ENCODE measurements around the gene PAK1.
"Not testable (repeated sequence)": the region's sequence is repeated elsewhere in the genome, so short reads cannot be mapped to it uniquely, and the experiment has no call there.

The PAK1 gene

DNA sequence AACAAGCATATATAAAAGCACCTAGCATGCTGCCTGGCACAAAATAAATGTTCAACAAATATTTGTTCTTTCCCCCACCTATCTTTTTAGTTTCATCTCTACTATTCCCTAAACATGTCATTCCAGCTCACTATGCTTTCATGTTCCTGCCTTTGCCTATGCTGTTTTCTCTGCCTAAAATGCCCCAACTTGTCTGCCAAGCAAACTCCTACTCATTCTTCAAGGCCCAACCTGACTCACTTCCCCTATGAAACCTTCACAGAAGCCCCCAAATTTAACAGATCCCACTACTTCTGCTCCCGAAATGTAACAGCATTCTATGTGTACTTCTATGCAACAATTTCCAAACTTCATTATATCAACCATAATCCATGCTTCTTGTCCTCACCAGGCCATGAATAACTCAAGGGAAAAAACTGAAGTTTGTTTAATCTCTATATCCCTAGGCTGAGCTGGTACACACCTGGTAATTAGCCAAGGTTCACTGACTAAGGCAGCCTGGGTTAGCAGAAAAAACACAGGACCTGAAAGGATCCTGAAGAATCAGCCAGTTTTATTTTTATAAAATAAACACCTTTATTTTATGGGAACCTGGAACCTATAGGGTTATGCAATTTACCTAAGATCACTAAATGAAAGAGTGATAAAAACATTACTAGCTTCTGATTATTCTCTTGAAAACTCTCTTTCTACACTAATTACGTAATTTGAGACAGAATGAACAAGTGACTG is 72.2 kb downstream of the PAK1 start:
- no peak for DNase-seq

DNA sequence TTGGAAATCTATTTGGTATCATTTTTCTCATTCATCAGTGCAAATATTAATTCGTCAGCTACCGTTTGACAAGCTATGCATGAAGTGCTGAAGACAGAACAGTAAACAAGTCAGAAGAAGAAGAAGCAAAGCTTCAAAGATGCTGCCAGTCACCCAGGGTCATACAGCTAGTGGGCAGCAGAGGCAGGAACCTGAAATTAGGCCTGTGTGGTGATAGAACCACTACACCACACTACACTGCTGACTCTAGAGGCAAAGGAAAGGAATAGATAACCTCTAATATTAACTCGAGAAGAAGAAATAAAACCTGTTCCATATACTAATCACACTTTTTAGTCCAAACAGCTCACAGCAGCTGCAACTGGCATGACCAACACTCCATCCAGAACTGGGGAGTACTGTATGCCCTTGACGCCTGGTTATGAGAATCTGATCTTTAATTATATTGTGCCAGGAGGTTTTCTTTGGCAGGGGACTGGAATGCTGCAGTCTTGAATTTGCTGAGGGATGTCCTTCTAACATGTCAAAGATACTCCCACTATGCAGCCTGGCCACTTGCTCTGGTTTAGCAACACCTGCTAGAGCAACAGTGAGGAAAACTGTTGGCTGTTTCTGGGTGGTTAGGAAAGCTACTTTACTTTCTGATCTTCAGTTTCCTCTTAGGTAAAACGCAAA is 73.0 kb downstream of the PAK1 start:
- DNase-seq: no peak

DNA sequence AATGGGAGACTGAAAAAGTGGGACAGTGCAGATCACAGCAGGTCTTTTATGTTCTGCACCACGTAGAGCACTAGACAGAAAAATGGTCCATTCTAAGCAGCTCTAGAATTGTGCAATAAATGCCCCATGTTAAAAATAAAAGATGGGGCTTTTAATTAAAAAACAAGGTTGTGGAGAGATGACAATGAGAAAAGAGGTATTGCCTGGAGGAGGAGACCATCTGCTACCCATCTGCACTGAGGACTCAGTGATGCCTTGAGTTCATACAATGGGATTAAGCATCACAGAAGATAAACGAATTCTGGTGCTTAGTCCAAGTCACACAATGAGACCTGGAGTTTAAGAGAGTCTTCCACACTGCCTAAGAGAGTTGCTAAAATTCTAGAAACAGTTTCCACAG is 73.6 kb downstream of the PAK1 start:
- DNase-seq: no peak

DNA sequence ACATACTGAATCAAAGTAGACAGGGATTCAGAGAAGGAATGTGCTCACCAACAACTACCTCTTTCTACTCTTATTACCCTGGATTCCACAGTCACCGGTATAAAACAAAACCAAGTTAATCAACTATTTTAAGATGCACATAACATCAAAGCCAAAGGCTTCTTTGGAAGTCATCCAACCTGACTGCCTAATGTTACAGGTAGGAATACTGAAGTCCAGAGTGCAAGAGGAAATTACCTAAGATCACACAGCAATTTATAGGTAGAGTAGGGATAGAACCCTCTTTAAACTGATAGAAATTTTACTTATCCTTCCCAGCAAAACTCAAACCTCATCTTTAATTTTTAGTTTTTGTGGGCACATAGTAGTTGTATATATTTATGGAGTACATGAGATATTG is 76.3 kb downstream of the PAK1 start:
- no peak for DNase-seq

DNA sequence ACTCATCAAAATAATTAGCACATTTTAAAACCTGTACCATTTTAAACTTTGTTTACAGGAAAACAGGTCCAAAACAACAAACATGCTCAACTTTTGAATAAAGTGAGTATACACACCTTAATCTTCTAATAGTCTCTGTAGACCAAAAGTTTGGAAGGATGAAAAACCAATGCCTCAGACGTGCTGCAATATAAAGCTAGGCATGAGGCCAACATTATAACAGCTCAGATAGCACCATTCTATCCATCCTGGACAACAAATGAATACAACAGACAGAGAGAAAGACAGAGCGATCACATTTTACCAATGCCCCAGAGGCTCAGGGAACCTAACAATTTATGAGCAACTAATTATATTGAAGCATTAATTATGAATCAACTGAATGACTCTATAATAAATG is 77.0 kb downstream of the PAK1 start:
- DNase-seq: no peak

DNA sequence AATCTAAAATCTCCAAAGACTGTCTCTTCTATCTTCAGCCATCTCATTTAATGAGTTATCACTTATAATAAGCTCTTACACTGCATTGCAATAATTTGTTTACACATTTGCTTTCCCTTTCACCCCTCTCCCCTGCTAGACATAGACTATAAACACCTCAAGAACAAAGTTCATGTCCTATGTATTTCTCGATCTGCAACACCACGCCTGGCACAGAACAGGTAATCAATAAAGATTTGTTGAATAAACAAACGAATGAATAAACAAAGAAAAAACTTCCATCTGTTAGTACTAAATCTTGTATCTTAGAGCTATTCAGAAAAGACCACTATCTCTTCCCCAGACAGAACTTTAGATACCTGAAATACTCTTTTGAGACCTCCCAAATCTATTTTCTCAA is 77.6 kb downstream of the PAK1 start:
- no peak for DNase-seq

DNA sequence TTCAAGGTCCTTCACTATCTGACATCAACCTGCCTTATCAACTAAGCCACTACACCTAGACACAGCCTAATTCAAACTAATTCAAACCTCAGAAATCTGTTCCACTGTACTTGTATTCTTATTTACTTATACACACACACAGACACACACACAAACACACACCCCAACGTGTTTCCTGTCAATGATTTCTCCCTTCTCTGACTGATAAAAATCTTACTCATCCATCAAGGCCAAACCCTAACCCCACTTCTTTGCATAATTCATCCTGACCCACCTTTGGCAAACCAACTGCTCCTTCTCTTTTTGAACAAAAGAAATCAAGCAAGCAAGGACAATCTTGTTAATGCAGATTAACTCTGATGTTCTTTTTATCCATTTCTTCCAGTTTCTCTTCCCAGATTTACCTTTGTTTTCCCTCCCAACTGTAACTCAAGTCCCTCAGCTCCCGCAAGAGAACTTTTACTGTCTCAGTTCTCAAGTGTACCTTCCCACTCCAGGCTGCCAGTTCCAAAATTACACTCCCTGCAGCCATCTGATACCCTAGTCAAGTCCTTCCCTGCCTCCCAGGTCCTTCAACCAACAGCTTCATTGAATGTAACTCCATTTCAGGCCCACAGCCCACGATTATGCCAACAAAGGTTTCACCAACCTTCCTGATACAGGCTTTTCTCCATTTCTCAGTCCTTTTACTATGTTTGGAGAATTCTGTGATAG is 78.3 kb downstream of the PAK1 start:
- no peak for DNase-seq

DNA sequence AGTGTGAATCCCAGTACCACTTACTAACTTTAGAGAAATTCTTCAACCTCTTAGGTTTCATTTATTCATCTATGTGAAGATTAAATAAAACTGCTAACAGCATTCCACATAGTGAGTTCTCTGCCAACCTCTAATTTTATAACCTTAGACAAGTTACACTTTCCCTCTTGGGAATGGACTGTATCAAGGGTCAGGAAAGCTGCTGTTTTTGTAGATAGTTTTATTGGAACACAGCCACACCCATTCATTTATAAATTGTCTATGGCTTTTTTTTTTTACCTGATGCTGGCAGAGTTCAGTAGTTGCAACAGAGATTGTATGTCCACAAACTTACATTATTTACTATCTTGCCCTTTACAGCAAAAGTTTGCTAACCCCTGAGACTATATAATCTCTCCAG is 81.1 kb downstream of the PAK1 start:
- DNase-seq: no peak

DNA sequence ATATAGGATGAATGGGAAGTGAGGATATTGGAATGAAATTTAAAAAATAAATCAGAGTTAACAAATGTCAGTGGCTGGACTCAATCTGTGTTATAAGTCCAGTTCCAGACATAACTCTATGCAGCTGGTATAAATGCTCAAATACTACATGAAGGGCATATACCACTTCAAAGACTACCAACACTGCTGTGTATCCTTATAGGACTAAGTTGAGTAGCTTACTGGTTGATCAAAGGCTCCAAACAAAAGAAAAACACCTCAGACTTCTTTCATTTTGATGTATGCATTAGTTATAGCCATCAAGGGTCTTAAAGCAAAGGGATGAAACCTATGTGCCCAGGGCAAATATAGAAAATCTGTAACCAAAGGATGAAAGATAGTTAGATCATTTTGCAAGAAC is 86.2 kb downstream of the PAK1 start:
- no peak for DNase-seq

DNA sequence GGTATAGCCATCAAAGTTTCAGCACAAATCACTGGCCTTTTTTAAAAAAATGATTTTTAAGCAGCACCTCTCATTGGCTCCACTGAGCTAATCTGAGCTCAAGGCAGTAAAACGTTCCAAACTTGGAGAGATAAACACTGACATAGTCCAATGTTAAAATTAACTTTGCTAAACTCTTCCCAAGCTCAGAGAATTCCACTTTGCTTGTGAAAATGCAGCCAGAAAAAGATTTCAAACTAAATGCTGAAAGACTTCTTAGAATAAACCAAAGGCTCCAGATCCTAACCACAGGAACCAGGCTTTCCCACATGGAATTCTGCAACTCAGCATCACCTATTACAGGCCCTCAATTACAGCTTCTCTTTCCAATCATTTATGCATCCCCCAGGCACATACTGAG is 87.7 kb downstream of the PAK1 start:
- DNase-seq: no peak

DNA sequence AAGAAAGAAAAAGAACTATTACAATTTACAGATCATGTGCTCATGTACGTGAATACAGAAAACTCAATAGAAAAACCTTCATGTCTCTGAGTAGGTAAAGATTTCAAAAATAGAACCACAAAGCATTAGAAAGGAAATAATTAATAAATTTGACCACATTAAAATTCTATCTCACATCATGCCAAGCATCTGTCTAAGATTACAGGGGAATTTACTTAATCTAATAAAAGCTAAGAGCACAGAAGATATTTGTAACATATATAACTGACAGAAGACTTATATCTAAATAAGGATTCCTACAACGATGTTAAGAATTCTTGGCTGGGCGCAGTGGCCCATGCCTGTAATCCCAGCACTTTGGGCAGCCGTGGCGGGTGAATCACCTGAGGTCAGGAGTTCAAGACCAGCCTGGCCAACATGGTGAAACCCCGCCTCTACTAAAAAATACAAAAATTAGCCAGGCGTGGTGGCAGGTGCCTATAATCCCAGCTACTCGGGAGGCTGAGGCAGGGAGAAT is 88.6 kb downstream of the PAK1 start:
- not testable (repeated sequence) for DNase-seq

DNA sequence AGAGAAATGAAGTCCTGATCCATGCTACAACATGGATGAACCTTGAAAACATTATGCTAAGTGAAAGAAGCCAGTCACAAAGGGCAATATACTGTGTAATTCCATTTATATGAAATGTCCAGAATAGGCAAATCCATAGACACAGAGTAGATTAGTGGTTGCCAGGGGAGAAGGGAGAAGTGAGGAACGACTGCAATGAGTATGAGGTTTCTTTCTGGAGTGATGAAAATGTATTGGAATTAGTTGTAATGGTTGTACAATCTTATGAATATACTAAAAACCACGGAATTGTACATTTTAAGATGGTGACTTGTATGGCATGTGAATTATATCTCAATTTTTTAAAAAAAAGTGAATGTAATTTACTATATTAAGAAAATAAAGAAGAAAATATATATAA is 89.3 kb downstream of the PAK1 start:
- DNase-seq: no peak

DNA sequence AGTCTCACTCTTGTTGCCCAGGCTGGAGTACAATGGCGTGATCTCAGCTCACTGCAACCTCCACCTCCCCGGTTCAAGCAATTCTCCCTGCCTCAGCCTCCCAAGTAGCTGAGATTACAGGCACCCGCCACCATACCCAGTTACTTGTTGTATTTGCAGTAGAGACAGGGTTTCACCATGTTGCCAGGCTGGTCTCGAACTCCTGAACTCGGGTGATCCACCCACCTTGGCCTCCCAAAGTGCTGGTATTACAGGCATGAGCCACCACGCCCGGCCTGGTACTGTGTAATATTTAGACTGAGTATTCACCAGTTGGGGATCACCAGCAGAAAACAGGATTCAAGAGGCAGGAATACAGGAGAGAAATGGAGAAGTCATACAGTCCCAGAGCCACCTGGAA is 90.5 kb downstream of the PAK1 start:
- not testable (repeated sequence) for DNase-seq

DNA sequence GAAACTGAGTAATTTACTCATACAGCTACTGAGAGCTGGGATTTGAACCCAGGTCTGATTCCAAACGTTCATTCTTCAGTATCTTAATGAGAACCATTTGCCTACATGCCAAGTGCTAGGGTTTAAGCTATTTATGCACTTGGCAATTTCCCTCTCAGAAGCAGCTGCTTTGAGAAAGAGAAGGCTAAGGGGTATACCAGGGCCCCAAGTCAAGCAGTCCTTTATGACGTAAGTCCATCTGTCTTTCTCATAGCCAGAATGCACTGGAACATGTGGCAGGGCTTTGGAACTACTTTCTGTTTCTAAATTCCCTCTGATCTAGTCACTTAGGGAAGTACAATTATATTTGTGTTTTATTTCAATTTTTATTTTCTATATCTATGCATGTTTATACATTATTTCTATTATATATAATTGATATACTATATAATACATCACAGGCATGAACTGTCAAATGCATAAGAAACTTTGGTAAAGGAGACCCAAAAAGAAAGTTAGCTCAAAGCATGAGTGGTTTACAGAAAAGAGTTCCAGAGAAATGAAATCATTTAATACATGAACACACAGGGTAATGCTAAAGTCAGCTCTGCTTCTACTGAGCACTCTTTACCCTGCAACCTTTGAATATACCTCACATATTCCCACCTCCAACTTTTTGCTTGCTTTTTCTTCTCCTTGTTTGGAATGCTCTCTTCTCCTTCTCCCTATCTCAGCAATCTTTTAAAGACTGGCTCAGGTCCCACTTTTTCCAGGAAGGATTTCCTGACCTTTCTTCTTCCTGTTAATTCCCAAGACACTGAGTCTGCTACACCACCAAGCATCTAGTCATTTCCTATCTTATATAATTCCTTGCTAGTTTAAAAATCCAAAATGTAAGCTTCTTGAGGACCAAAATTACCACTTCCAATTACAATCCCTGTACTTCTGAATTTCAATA is 91.9 kb downstream of the PAK1 start:
- DNase-seq: no peak

DNA sequence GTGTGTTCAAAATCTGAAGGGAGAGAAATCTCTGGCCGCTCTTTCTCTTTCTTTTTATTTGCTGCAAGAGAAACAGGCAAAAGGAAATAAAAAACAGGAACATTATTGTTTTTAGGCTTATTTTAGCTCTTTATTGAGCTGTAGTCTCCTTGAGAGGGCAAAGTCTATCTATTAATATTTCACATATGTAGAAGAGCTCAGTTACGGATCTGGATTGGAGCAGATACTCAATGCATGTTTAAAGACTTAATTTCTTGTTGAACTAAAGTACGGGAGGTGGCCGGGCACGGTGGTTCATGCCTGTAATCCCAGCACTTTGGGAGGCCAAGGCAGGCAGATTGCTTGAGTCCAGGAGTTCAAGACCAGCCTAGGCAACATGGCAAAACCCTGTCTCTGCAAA is 94.0 kb downstream of the PAK1 start:
- DNase-seq: no peak

DNA sequence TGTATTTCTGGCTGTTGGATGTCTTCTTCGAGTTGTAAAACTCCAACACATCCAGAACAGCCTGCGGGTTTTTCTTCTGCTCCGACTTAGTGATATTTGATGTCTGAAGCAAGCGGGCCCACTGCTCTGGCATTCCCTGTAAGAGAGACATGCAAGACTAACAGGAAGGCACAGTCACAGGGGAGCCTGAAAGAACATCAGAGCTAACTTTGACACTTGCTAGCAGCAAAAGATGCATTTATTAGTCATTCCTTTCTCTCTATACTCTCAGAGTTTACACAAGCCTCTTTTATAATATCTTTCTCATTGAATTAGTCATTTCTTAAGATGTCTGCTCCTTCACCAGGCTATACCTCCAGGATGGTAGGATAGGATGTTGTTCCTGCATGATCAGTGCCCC is 94.6 kb downstream of the PAK1 start:
- DNase-seq: no peak

DNA sequence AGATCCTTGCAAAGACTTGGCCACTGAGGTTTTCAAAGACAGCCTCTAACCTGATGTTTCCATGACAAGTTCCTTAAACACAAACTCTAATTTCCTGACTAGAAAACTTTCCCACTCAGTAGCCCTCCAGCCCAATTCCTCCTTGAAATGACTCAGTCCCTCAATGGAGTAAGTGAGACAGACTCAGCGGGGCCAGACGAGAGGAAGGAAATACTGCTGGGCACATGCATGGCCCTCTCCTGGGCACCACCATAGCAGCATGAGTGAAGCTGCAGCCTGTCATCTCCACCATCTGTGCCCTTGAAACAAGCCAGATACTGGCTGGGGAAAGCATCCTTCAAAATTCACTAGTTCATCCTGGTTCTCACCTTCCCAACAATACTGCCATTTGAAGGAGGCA is 96.2 kb downstream of the PAK1 start:
- DNase-seq: no peak

DNA sequence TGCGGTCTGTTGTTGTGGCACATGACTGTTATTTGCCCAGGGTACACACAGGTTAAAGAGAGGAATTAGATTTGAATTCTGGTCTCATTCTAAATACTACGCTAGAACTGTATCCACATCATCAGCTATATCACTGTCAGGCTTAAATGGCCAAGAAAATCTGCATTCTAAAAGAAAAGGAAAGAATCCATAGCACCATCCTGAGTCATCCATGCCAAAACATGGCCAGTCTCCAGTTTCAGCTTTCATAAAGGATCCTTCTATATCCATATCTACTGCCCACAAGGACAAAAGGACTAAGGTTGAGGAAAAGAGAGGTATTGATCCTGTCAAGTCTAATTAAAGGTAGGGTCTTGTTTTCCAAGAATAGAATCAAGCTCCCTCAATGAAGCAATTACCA is 98.8 kb downstream of the PAK1 start:
- DNase-seq: no peak

DNA sequence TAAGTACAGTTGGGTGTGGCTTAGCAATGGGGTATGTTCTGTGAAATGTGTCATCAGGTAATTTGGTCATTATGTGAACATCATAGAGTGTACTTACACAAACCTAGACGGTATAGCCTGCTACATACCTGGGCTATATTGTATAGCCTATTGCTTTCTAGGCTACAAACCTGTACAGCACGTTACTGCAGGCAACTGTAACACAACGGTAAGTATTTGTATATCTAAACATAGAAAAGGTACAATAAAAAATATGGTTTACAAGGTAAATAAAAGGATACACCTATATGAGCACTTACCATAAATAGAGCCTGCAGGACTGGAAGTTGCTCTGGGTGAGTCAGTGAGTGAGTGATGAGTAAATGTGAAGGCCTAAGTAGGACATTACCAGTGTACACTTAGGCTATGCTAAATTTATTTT is 99.3 kb downstream of the PAK1 start:
- no peak for DNase-seq

DNA sequence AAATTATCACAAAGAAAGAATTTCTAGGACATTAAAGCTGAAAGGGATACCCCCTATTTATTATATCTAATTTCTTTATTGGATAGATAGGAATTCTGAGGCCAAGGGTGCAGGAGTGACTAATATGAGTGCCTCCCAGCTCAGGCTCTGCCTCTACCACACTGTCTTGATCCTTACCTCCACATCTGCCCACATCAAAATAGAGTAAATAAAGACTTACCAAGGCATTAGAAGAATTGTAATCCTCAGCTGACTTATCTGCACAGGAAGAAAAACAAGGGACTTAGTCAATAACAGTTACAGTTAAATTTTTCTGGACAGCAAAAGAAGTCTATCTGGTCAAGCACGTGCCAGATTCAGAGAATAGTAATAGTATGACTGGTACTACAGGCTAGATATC is 99.8 kb downstream of the PAK1 start:
- DNase-seq: no peak

DNA sequence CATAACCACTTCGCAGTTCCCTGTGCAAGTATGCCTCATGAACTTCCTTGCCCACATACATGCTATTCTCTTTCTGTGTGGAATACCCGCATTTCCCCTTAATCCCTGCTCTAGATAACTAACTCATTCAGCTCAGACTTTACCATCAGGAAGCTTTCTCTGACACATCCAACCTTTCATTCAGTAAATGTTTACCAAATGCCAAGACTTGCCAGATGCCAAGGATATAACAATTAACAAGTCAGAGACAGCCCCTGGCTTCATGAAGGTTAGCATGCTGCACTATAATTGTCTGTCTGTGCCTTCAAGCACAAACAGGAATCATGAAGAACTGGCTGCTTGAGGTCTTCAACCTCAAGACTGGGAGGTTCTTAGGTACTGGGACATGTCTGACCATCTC is 101.2 kb downstream of the PAK1 start:
- DNase-seq: no peak

DNA sequence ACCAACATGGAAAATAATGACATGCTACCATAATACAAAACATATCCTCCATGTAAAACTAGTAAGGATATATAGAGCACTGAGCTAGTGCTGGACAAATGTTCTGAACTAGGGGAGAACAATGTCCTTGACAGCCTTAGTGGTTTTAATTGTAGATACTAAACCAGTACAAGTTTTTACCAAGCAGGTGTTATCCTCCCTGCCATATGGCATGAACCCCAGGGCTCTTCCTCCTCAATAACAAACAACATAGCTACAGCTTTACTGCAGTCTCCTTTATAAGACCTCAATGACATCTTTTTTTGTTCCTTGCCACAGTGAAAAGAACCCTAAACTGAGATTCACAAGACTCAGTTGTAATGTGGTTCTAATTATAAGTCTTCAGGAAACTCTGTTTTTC is 102.2 kb downstream of the PAK1 start:
- no peak for DNase-seq

DNA sequence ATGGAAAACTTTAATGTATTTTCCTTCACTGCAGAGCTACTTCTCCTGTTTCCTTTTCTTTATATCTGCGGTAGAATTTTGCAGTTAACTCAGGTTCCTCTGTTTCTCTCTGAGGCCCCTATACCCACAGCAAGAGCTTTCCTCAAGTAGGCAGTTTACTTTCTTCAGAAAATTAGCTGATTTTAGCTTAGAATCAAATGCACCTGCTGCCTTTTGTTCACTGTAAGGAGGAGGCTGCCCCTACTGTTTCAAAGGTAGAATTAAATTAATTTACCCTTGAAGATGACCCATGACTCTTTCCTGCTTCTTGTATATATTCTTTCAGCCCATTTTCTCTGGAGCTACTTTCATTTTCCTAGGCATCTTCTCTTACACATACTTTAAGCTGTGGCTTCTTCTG is 103.7 kb downstream of the PAK1 start:
- DNase-seq: no peak

All from NCI-H1930 (cell line).